HCT116 (cell line): ENCODE results near the gene TCAP. TPM values are rescaled to one million over a fixed set of nuclear protein-coding genes. Genes with fewer than 3 reads are reported as not detected.

Experiments
- ATAC-seq: fragments of 200-7000 bp; cut with Tn5 transposase; 2 replicates; pipeline ENCODE4 v1.9.1; 2020; ENCODE audit warnings: mild to moderate bottlenecking, moderate library complexity
- BruUV-seq: library from RNA; stranded (reverse); fragments of 400-500 nt; replicated peaks from 2 replicates; lab custom pipeline; 2021; lab: Mats Ljungman, UMichigan
- CTCF ChIA-PET: fragments of 300-600 bp; sonication (Branson Sonifier 250); formaldehyde crosslinking; loops from one replicate; lab custom pipeline; 2021; ENCODE audit warnings: antibody characterized with exemption; lab: Charles Lee
- POLR2A ChIA-PET: fragments of 300-600, 350-600 bp; sonication (Branson Sonifier 250); formaldehyde crosslinking; loops from one replicate; lab custom pipeline; 2021; ENCODE audit warnings: antibody characterized with exemption; lab: Charles Lee
- RAD21 ChIA-PET, 2 experiments: fragments of 300-600 bp; sonication (Branson Sonifier 250); formaldehyde crosslinking; loops; one replicate each; lab custom pipeline; 2023; ENCODE audit warnings: low total read pairs in 2 of 2; ENCODE audit not compliant: uncharacterized antibody in 2 of 2, unreplicated experiment in 2 of 2, low non-redundant PET in 1 of 2; lab: Charles Lee
- DNase-seq: peaks from one replicate; pipeline ENCODE4 v3.0.0-alpha.2; 2010; ENCODE audit warnings: low read depth, low spot score
- H2AFZ ChIP-seq: fragments of 200-600 bp; shearing (Covaris generic), sonication (generic); 2 replicates; pipeline ENCODE4 v1.6.1; 2017; ENCODE audit warnings: low read depth, mixed run types, mixed read lengths, antibody characterized with exemption, low read length; ENCODE audit not compliant: poor library complexity, severe bottlenecking
- H3K27ac ChIP-seq: 2 replicates; pipeline ENCODE4 v1.5.1; 2012; ENCODE audit warnings: low read depth, low read length
- H3K27me3 ChIP-seq: fragments of 200-600 bp; sonication (generic); 2 replicates; pipeline ENCODE4 v1.6.1; 2016; ENCODE audit warnings: mixed run types, low read length, mixed read lengths; ENCODE audit not compliant: insufficient read depth
- H3K36me3 ChIP-seq, 2 experiments: fragments of 200-500 bp in 1 of 2; fragments of 200-600 bp in 1 of 2; sonication (Bioruptor generic) in 1 of 2; sonication (generic) in 1 of 2; 2 replicates each; pipeline versions ENCODE4 v1.5.1 to v1.6.1; 2014 to 2016; ENCODE audit warnings: low read length in 2 of 2, inconsistent platforms in 1 of 2, mixed read lengths in 1 of 2, mixed run types in 1 of 2; ENCODE audit not compliant: insufficient read depth in 2 of 2, control insufficient read depth in 1 of 2
- H3K4me1 ChIP-seq, 2 experiments: fragments of 200-600 bp in 1 of 2; sonication (generic) in 1 of 2; 2 replicates each; pipeline versions ENCODE4 v1.5.1 to v1.6.1; 2012 to 2017; ENCODE audit warnings: low read length in 2 of 2, inconsistent platforms in 1 of 2, mild to moderate bottlenecking in 1 of 2, mixed read lengths in 1 of 2, mixed run types in 1 of 2, moderate library complexity in 1 of 2; ENCODE audit not compliant: insufficient read depth in 2 of 2, control insufficient read depth in 1 of 2
- H3K4me2 ChIP-seq: fragments of 200-600 bp; sonication (generic); 2 replicates; pipeline ENCODE4 v1.6.1; 2017; ENCODE audit warnings: mixed run types, low read length, mixed read lengths
- H3K4me3 ChIP-seq, 2 experiments: fragments of 200-600 bp in 1 of 2; sonication (generic) in 1 of 2; replicated peaks in 1 of 2; 2 replicates each; pipeline ENCODE4 v1.5.1; 2011 to 2016; ENCODE audit warnings: low read length in 2 of 2, control low read depth in 1 of 2, low read depth in 1 of 2, mild to moderate bottlenecking in 1 of 2, mixed read lengths in 1 of 2, mixed run types in 1 of 2
- H3K79me2 ChIP-seq: fragments of 200-600 bp; sonication (generic); 2 replicates; pipeline ENCODE4 v1.6.1; 2017; ENCODE audit warnings: mild to moderate bottlenecking, mixed run types, low read length, moderate library complexity, mixed read lengths; ENCODE audit not compliant: insufficient read depth
- H3K9ac ChIP-seq: fragments of 200-600 bp; sonication (generic); 2 replicates; pipeline ENCODE4 v1.6.1; 2016; ENCODE audit warnings: low read length, mixed read lengths
- H3K9me2 ChIP-seq: fragments of 200-600 bp; sonication (generic), shearing (Covaris generic); 2 replicates; pipeline ENCODE4 v1.6.1; 2017; ENCODE audit warnings: mixed run types, mild to moderate bottlenecking, moderate library complexity; ENCODE audit not compliant: insufficient read depth
- H3K9me3 ChIP-seq, 2 experiments: fragments of 200-500 bp in 1 of 2; fragments of 200-600 bp in 1 of 2; sonication (Bioruptor generic) in 1 of 2; sonication (generic) in 1 of 2; 2 replicates each; pipeline ENCODE4 v1.6.1; 2014 to 2017; ENCODE audit warnings: low read length in 2 of 2, mixed read lengths in 2 of 2, inconsistent platforms in 1 of 2, low read depth in 1 of 2, mild to moderate bottlenecking in 1 of 2, mixed run types in 1 of 2, moderate library complexity in 1 of 2; ENCODE audit not compliant: control insufficient read depth in 1 of 2, insufficient read depth in 1 of 2
- H4K20me1 ChIP-seq: fragments of 200-600 bp; sonication (generic), shearing (Covaris generic); 2 replicates; pipeline ENCODE4 v1.6.1; 2017; ENCODE audit warnings: mixed run types, mild to moderate bottlenecking, moderate library complexity; ENCODE audit not compliant: insufficient read depth
- ATF3 ChIP-seq: IDR thresholded peaks from 2 replicates; pipeline ENCODE4 v1.6.1; 2012
- CBX3 ChIP-seq: IDR thresholded peaks from 2 replicates; pipeline ENCODE4 v1.6.1; 2012; ENCODE audit warnings: low read depth
- CEBPB ChIP-seq: IDR thresholded peaks from 2 replicates; pipeline ENCODE4 v1.6.1; 2012; ENCODE audit warnings: low read depth
- CTCF ChIP-seq, 3 experiments: fragments of 200-600 bp in 1 of 3; sonication (generic) in 1 of 3; IDR thresholded peaks in 2 of 3; conservative IDR thresholded peaks in 1 of 3; 2 replicates each; pipeline ENCODE4 v1.5.1; 2012 to 2017; ENCODE audit warnings: low read depth in 2 of 3, low read length in 2 of 3, antibody characterized with exemption in 1 of 3, borderline replicate concordance in 1 of 3, control low read depth in 1 of 3, mild to moderate bottlenecking in 1 of 3, mixed read lengths in 1 of 3, mixed run types in 1 of 3, moderate library complexity in 1 of 3; ENCODE audit not compliant: insufficient read depth in 1 of 3
- EGR1 ChIP-seq: IDR thresholded peaks from 2 replicates; pipeline ENCODE4 v1.6.1; 2012; ENCODE audit warnings: low read depth
- ELF1 ChIP-seq: IDR thresholded peaks from 2 replicates; pipeline ENCODE4 v1.6.1; 2012; ENCODE audit warnings: low read depth, borderline replicate concordance
- EZH2 ChIP-seq: fragments of 200-600 bp; sonication (generic); IDR thresholded peaks from 2 replicates; pipeline ENCODE4 v1.6.1; 2017; ENCODE audit warnings: antibody characterized with exemption, mixed run types
- JUND ChIP-seq: IDR thresholded peaks from 2 replicates; pipeline ENCODE4 v1.6.1; 2012
- MAX ChIP-seq: IDR thresholded peaks from 2 replicates; pipeline ENCODE4 v1.6.1; 2012
- SIN3A ChIP-seq: IDR thresholded peaks from 2 replicates; pipeline ENCODE4 v1.6.1; 2012; ENCODE audit warnings: low read depth
- SP1 ChIP-seq: IDR thresholded peaks from 2 replicates; pipeline ENCODE4 v1.6.1; 2012; ENCODE audit warnings: low read depth
- SRF ChIP-seq: IDR thresholded peaks from 2 replicates; pipeline ENCODE4 v1.6.1; 2012; ENCODE audit warnings: low read depth
- ZBTB33 ChIP-seq: IDR thresholded peaks from 2 replicates; pipeline ENCODE4 v1.6.1; 2011; ENCODE audit warnings: mild to moderate bottlenecking, low read length, moderate library complexity; ENCODE audit not compliant: insufficient replicate concordance; ENCODE audit errors: extremely low read depth
- ZFX ChIP-seq: fragments of 450-650 bp; IDR thresholded peaks from 2 replicates; pipeline ENCODE4 v1.6.1; 2017
- intact Hi-C: fragments of 100-400 bp; cut with micrococcal nuclease; formaldehyde crosslinking; loops from 2 replicates; pipeline ENCODE4 v1.10.0; 2022
- total RNA-seq: library from RNA; stranded (reverse); gene quantifications from one replicate; pipeline ENCODE4 v1.2.1, GENCODE V29; 2021; ENCODE audit not compliant: unreplicated experiment

Gene TCAP
- total RNA-seq, 1 experiment from 2014 or later: 1.5 TPM

GRCh38 chr17:39684369-39685192 is 19.4 kb downstream of the TCAP start (continued):
- TF ChIP-seq CTCF (IDR thresholded peaks at IDR 0.05 in 2 of 3, conservative IDR thresholded peaks at IDR 0.05 in 1 of 3; ENCODE audit: borderline replicate concordance in 1 of 3, insufficient read depth in 1 of 3, low read depth in 2 of 3, low read length in 2 of 3): no peak
- TF ChIP-seq, all 23 proteins: peak for 0

- peak overlapping the region; percentile 95 for H3K27ac ChIP-seq
- H3K4me1 ChIP-seq: peaks cover 10 to 19% of the 10 kb centered on the region in 2 experiments; a peak in 3 of 4 replicates
- peak overlapping the region; percentile 84 to 89 for H3K4me3 ChIP-seq
- CTCF ChIA-PET: interaction anchor here (1.1 to 1.3 kb wide), 2 partner anchors 32 to 64 kb away, joined by 4 to 7 read pairs; no protein-coding TSS in a partner anchor
- H2AFZ ChIP-seq: peak overlapping the region; percentile 49
- H3K9me2 ChIP-seq: no peaks in the 10 kb centered on the region
- H3K36me3 ChIP-seq: no peaks in the 10 kb centered on the region
- RAD21 ChIA-PET: no interaction called here
- no peaks in the 10 kb centered on the region for H3K27me3 ChIP-seq
- ATAC-seq (no peak), DNase-seq (no peak)
- intact Hi-C loops: no loop called here
- no peaks in the 10 kb centered on the region for H4K20me1 ChIP-seq
- no peaks in the 10 kb centered on the region for H3K9me3 ChIP-seq
- no peaks in the 10 kb centered on the region for H3K79me2 ChIP-seq
- POLR2A ChIA-PET: interaction anchor here (1.2 kb wide), 1 partner anchor 11 kb away, joined by 7 read pairs; no protein-coding TSS in a partner anchor
- BruUV-seq: TSS peak; percentile 82
- H3K9ac ChIP-seq: peak overlapping the region; percentile 77
- peak overlapping the region; percentile 91 for H3K4me2 ChIP-seq
- TF ChIP-seq MAX: no peak; the same call in 1 of the 2 replicates
- no peak for TF ChIP-seq SP1
- TF ChIP-seq EGR1: no peak
- no peak for TF ChIP-seq EZH2
- no peak for TF ChIP-seq CBX3
- TF ChIP-seq ZFX: no peak
- TF ChIP-seq SIN3A: no peak
- no peak for TF ChIP-seq CEBPB
- no peak for TF ChIP-seq ATF3
- no peak for TF ChIP-seq SRF
- TF ChIP-seq ELF1: no peak
- TF ChIP-seq CTCF (IDR thresholded peaks at IDR 0.05 in 2 of 3, conservative IDR thresholded peaks at IDR 0.05 in 1 of 3; ENCODE audit: borderline replicate concordance in 1 of 3, insufficient read depth in 1 of 3, low read depth in 2 of 3, low read length in 2 of 3): no peak
- no peak for TF ChIP-seq JUND
- TF ChIP-seq ZBTB33: no peak
Observed at GRCh38 chr17:39687101-39687545, 22.0 kb downstream of the TCAP start.
